ENCODE data around the gene TDRD9. TPM values are rescaled to one million over a fixed set of nuclear protein-coding genes. Genes with fewer than 3 reads are reported as not detected.
A peak's percentile ranks its signal among the peaks of the same experiment; 100 is the strongest.

The TDRD9 gene
- total RNA-seq, 1 donor from 2014 or later, result 2.5 TPM

DNA sequence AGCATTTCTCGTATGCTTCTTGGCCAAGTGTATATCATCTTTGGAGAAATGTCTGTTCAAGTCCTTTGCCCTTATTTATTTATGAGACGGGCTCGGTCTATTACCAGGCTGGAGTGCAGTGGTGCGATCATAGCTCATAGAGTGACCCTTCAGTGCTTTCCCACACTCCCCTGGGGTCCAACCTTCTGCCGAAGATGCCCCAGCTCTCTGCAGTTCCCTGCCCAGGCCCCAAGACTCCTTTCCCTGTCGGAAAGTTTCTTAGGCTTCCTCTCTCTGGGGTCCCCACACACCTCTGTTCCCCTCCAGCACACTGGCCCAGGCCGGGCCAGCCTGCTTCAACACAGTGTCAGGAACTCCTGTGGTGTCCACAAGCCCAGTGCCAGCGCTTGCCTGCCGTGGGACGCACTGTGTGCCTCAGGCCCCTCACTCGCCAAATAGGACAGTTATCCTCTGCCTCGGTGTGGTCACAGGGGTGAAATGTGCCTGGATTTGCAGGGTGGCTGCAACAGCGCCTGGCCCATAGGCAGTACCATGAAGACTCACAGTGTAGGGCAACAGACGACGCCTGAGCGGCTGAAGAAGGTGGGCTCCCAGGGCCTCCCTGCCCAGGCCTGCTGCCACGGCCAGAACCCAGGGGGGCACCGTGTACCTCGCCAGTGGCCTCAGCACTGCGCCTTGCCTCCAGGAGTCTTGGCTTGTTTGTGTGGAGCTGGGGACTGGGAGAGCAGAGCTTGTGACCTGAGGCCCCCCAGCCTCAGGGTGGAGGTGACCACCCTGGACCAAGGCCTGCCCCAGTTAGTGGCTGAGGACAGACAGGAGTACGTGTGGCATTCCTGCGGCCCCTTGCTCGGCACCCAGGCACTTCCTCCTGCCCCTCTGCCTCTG is 152.4 kb downstream of the TDRD9 start:
- DNase-seq (ENCODE audit: missing footprints) (peak; percentile 64), ATAC-seq (no peak)
- intact Hi-C loops (cut with DNase I), result no loop called here

DNA sequence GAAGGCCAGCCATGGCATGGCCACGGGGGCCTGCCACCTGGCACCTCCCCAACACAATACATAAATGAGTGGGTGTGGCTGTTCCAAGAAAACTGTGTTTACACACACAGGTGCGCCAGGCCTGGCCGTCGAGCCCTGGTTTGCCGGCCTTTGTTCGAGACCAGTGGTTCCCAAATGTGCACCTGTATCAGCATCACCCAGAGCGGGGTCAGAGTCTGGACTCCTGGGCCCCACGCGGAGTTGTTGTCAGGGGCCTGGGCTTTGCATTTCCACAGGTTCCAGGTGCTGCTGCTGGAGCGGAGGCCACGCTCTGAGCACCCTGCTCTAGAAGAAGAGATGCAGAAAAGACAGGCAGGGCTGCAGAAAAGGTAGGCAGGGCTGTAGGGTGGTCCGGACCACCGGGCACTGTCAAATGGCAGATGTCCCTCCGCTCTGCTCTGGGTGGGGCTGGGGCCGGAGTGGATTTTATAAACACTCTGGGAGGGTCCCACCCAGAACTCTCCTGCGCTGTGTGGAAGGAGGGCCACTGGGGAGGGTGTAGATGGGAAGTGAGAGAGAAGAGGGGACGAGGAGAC is 153.1 kb downstream of the TDRD9 start:
- no peak for ATAC-seq
- intact Hi-C loops (cut with DNase I), result no loop called here
- no peak for DNase-seq (ENCODE audit: missing footprints)

DNA sequence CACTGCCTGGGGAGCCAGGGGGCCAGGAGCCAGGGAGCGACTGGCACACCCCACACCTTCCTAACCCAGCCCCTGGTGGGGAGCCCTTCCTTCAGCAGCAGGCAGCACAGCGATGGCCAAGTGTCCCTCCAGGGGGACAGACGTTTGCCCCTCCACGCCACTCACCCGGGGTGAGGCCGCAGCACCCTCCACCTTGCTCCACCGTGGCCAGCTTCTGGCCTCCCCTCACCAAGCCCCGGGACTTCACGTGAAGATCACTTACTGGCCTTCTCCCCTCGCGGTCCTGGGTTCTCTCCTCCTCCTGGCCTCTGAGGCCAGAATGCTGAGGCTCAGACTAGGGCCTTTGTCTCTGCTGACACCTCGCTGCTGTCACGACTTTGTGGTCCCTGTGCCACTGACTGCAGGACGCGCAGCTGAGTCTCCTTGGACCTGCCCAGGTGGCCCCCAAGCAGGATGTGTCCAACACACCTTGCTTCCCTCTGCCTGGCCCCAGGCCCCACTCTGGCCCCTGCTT is 153.8 kb downstream of the TDRD9 start:
- ATAC-seq (no peak), DNase-seq (ENCODE audit: missing footprints) (peak; percentile 54)
- intact Hi-C loops (cut with DNase I), result no loop called here

DNA sequence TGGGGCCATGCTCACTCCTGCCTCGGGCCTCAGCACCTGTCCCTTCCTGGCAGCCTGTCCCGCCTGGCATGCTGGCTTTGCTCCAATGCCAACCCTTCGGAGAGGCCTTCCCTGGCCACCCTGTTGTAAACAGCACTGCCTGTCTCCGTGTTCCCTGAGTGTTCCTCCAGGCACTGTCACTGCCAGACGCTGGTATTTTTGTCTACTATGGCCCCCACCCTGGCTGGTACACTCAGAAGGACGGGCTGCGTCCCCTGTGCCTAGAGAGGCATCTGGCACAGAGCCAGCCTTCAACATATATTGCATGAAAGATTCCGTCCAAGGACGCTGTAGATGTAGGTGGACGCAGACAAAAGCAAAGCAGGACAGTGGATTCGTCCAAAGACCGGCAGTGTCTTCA is 154.6 kb downstream of the TDRD9 start:
- ATAC-seq (peak; percentile 57), DNase-seq (ENCODE audit: missing footprints) (peak; percentile 68)
- intact Hi-C loops (cut with DNase I), result no loop called here

DNA sequence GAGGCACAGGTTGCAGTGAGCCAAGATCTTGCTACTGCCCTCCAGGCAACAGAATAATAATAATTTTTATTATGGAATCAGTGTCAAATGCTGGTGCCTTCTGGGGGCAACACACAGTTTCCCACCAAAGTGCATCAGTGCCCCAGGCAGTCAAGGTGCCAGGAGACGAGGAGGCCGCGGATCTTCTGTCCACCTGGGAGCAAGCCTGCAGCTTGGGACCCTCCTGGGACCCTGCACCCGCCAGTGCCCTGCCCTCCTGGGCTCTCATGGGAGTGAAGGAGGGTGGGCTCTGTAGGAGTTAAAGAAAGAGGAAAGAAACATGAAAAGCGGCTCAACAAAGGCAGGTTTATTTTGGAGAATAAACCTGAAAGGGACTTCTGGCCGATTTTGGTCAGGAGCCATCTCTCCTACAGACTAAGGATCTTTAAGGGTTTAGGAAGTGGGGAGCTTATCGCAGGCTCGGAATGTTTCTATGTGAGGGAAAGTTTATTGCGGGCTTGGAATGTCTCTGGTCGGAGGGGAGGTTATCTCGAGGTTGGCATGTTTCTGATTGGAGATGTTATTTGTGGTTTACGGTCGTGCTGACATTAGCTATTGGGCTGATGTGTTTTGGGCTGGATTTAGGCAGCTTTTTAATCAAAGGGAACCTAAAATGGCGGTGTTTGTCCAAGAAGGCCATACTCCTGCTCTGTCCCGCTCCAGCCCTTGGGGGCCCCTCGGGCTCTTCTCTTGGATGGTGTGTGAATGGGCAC is 156.2 kb downstream of the TDRD9 start:
- ATAC-seq (no peak), DNase-seq (ENCODE audit: missing footprints) (no peak)
- intact Hi-C loops (cut with DNase I), result no loop called here

DNA sequence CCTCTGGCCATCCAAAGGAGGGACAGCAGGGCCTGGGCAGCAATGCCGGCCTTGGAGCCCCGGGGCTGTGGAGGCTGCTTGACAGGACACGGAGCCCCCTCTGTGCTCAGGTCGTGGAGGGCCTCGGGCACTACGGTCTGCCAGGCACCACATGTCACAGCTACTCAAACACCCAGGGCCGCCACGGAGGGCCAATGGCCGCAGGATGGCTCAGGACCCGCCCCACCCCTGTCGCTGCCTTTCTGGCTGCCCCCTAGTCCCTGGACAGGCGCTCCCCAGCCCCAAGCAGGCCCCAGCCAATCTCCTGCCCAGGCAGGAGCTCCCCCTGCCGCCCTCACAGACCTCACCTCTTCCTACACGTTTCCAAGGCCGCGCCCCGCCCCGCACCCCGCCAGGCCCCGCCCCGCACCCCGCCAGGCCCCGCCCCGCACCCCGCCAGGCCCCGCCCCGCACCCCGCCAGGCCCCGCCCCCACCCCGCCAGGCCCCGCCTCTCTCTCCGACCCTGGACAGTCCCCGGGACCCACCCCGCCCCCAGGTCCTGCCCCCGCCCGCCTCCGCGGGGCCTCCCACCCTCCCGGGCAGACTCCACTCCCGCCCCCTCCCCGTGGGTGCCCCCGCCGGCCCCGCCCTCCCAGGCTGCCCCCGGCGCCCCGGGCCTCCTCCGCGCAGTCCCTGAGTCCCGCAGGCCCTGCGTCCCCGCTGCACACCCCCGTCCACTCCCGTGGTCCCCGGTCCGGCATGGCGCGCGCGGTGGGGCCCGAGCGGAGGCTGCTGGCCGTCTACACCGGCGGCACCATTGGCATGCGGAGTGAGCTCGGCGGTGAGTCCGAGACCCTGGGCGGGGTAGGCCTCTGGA is 157.0 kb downstream of the TDRD9 start, which contains the start of gene ASPG:
TSS of gene ASPG (plus strand) at position 669 of the 857 bp plus-strand sequence. CDS start at position 740, 71 bp downstream.
- intact Hi-C loops (cut with DNase I), result no loop called here
- ATAC-seq (peak; percentile 42), DNase-seq (ENCODE audit: missing footprints) (peak; percentile 76)

DNA sequence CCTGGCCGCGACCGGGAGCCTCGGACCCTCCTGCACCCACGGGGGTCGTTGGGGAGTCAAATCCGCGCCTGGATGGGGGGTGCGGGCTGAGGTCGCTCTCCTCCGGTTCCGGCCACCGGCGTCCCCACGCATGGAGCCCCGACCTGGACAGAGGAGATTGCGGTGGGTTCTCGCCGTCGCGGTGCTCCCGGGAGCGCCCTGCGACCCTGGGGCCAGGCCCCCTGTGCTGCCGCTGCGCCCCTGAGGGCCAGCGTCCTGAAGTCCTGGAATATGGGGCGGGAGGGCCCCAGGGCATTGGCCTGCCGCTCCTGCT is 157.6 kb downstream of the TDRD9 start:
- no peak for ATAC-seq
- DNase-seq (ENCODE audit: missing footprints), result no peak
- intact Hi-C loops (cut with DNase I), result no loop called here

DNA sequence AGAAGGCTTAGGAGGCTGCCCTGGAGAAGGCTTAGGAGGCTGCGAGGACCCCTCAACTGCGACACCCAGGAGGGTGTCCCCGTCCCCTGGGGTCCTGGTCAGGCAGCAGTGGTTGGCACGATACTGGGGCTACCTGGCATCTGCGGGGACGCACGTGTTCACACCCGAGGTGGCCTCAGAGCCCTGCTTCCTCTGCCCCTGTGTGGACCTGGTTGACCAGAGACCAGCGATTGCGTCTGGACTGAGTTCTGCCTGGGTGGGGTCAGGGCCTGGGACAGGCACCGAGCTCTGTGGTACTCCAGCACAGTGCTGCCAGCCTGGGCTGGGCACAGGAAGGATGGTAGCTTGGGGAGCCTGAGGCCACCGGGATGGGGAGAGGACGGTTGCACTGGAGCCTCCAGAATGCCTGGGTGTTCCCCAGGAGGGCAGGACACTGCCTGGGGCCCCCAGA is 158.0 kb downstream of the TDRD9 start:
- DNase-seq (ENCODE audit: missing footprints) (no peak), ATAC-seq (no peak)
- intact Hi-C loops (cut with DNase I), result no loop called here

DNA sequence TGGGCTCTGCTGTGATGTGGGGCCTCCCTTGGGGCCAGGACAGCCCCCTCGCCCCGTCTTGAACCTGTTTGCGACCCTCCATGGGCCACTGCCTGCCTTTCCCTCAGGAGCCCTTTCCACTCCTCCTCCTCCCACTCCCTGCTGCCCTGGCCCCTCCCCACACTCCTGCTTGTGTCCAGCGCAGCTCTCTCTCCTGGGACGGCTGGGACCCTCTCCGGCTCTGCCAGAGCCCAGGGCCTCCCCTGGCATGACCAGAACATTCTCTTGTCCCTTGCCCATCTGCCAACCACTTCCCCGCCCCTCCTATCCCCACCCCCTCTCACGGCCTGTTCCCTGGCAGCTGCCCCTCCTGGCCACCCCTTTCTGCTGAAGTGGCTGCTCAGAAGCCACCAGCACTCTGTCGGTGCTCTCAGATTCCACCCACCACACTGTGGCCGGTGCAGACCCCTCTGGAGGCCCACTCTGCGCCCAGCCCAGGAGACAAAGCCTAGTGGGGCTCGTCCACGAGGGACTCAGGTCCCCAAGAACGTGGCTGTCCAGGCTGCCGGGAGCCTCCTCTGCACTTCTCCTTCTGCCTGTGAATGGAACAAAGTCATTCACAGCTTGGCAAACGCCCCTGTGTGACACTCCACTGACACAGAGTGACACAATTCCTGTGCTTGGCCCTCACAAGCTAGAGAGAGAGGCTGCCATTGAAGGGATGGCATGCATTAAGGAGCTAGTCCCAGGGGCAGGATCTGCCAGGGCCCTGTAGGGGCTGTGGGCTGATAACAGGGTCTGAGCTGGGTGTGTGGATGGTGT is 158.6 kb downstream of the TDRD9 start:
- DNase-seq (ENCODE audit: missing footprints) (peak; percentile 63), ATAC-seq (peak; percentile 49)
- intact Hi-C loops (cut with DNase I), result no loop called here

DNA sequence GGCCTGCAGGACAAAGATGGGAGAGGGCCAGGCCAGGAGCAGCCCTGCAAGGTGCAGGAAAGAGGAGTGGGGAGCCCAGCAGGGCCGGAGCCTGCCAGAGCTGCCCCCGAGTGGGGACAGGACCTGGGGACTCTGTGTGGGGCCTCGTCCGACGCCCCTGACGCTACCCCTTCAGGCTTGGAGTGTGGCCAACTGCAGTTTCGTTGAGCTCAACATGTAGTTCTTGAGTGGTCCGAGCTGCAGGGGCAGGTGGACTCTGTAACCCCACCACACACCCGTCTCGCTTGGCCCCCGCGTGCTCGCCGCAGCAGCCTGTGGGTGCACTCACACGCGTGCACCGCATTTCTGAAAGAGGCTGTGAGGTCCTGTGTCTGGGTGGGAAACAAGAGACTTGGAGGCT is 159.2 kb downstream of the TDRD9 start:
- intact Hi-C loops (cut with DNase I), result no loop called here
- no peak for ATAC-seq
- no peak for DNase-seq (ENCODE audit: missing footprints)

DNA sequence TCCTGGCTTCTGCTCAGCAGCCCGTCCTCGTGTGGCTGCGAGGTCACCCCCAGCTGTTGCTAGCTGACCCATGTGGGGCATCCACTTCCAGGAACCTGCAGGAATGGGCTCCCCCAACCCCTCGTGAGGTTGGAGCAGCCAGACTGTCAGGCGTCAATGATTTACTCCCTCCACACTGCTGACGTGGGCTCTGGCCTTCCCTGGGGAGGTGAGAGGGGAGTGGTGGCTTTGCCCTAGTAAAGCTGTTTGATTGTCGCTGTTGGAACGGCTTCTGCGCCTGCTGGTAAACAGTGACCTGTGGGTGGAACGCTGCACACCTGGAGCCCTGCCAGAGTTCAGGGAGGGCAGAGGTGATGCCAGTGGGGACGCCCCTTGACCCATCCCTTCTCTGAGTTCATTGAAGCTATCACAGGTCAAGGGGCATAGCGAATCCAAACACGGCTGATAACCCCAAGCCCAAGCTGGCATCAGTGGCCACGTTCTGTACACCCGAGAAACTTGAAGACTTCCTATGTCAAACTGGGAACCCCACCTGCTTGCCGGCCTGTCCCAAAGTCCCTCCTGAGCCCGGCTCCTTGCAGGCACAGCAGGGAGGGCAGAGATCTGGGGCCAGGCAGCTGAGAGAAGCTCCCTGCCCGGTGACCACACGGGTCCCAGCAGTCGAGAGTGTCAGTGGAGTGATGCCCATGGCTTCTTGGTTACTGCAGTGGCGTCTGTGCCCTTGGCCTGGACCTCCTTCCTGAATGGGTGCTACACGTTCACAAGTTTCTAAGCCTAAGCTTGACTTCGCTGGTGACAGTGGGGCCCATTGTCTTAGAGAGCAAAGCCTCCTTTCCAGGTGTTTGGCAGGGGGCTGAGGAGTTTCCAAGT is 160.0 kb downstream of the TDRD9 start:
- peak; percentile 56 for DNase-seq (ENCODE audit: missing footprints)
- intact Hi-C loops (cut with DNase I), result no loop called here
- ATAC-seq, result no peak

DNA sequence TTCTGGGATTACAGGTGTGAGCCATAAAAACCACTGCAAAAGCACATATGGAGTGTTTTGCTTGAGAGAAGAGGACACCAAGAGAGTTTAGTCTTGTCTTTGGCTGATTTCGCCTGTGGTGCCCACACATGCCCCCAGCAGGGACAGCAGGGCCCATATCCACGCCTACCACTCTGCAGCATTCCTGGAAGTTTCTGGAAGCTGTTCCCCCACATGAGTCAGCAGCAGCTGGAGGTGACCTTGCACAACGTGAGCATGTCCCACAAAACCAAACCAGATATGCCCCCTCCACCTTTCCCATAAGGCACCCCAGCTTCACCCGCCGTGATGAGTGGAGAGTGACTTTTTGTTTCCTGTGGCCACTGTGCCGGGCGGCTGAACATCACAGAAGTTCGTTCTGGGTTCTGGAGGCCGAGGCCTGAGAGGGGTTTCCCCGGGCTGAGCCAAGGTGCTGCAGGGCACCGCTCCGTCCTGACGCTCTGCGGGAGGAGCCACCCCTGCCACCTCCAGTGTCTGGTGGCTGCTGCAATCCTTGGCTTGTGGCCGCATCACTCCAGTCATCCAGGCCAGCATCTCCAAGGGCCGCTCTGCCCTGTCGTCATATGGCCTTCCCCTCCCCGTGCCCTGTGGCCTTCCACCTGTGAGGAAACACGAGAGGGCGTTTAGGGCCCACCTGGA is 162.0 kb downstream of the TDRD9 start:
- intact Hi-C loops (cut with DNase I), result no loop called here
- DNase-seq (ENCODE audit: missing footprints), result no peak
- no peak for ATAC-seq

DNA sequence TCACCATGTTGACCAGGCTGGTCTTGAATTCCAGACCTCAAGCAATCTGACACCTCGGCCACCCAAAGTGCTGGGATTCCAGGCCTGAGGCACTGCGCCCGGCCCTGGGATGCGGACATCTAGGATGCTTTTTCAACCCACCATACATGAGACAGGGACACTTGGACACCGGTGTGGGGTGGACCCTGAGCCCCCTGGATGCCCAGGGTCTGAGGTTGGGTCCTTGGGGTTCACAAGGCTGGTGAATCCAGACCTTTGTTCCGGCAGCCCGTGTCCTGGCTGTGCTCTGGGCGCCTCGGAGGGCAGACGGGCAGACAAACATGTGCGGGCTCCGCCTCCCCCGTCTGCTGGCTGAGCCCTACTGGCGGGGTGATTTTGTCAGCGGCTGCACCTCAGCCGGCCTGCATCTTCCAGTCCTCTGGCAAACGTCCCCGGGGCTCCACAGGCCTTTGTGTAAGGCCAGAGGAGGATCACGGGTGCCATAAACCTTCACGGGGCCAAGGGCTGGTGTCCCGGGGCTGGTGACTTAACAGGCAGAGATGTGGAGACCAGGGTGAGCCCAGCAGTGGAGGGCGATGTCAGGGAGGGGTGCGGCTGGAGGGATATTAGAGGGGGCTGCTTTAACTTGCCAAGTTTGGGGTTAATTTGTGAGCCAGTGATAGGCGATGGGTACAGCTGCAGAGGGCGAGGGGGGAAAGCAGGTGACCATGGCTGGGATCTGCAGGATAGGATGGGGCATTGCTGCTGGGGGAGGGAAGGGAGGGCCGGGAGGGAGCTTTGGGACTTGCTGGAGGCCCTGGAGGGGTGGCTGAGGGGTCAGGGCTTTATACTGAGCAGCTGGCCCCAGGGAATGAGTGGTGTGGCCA is 163.0 kb downstream of the TDRD9 start:
- peak; percentile 68 for DNase-seq (ENCODE audit: missing footprints)
- ATAC-seq, result no peak
- intact Hi-C loops (cut with DNase I), result no loop called here

DNA sequence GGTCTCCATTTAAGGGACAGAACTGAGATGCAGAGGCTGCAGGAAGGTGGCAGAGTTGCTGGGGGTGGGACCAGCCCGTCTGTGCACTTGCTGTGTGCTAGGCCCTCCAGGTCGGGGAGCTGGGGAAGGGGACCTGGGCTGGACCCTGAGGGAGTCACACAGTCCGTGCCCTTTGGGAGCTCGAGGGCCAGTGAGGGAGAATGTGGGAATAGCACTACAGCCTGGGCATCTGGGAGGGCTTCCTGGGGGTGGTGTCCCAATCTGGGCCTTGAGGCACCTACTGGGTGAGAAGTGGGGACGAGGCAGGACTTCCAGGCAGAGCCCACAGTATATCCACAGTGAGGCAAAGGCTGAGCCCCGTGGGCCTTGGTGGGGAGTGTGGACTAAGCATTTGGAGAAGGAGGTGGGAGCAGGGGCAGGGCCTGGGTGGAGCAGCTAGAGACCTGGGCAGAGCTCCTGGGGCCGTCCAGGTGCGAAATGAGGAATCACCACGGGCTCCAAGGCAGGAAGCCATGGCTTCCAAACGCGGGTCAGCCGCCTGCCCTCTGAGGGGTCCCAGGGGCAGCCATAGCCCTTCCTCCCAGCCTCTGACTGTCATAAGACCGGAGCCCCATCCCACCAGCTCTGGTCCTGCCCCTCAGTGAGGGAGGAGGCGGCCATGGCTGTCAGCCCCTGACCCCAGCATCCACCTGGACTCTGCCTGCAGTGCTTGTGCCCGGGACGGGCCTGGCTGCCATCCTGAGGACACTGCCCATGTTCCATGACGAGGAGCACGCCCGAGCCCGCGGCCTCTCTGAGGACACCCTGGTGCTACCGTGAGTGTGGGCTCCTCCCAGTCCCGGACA is 163.9 kb downstream of the TDRD9 start:
- ATAC-seq (no peak), DNase-seq (ENCODE audit: missing footprints) (peak; percentile 69)
- intact Hi-C loops (cut with DNase I), result no loop called here

DNA sequence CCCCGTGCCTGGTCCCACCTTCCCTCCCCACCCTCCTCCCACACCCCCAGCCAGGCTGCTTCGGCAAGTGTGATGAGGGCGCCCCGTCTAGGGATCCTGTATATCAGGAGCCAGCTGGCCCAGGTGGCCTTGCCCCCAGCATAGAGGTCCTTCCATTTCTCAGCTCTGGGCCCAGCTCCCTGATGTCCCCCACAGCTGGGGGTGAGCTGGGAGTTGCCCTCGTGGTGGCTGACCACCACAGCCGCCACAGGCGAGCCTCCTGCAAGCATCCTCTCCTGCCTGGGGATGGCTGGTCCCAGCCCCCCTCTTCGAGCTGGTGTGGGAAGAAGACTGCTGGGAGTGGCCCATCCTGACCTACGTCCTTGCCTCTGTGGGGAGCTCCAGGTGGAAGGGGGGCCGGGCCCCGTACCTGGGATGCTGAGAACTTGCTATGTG is 164.7 kb downstream of the TDRD9 start:
- ATAC-seq, result no peak
- intact Hi-C loops (cut with DNase I), result no loop called here
- DNase-seq (ENCODE audit: missing footprints), result peak; percentile 63
